Endothelial cell (in vitro differentiated cells): ENCODE measurements around the gene ANKRD26. TPM values are rescaled to one million over a fixed set of nuclear protein-coding genes. Genes with fewer than 3 reads are reported as not detected.

Source experiments
- DNase-seq: peaks from one replicate; pipeline ENCODE4 v3.0.0; 2021; ENCODE audit warnings: low spot score
- H3K27ac Mint-ChIP-seq: one replicate; pipeline ENCODE4 v1.8.0; 2021; ENCODE audit warnings: mixed read lengths, inconsistent platforms; ENCODE audit not compliant: unreplicated experiment
- H3K27me3 Mint-ChIP-seq: one replicate; pipeline ENCODE4 v1.8.0; 2021; ENCODE audit warnings: mild to moderate bottlenecking, moderate library complexity, mixed read lengths, inconsistent platforms; ENCODE audit not compliant: unreplicated experiment
- H3K36me3 Mint-ChIP-seq: one replicate; pipeline ENCODE4 v1.8.0; 2021; ENCODE audit warnings: mild to moderate bottlenecking, low read depth, mixed read lengths, inconsistent platforms; ENCODE audit not compliant: unreplicated experiment
- H3K4me1 Mint-ChIP-seq: one replicate; pipeline ENCODE4 v1.8.0; 2021; ENCODE audit warnings: mild to moderate bottlenecking, mixed read lengths, inconsistent platforms; ENCODE audit not compliant: unreplicated experiment
- H3K4me3 Mint-ChIP-seq: one replicate; pipeline ENCODE4 v1.8.0; 2021; ENCODE audit warnings: mild to moderate bottlenecking, mixed read lengths, inconsistent platforms; ENCODE audit not compliant: unreplicated experiment
- H3K9me3 Mint-ChIP-seq: one replicate; pipeline ENCODE4 v1.8.0; 2021; ENCODE audit warnings: mixed read lengths, inconsistent platforms; ENCODE audit not compliant: unreplicated experiment
- CTCF ChIP-seq: fragments of 200-600 bp; sonication (generic); IDR thresholded peaks from one replicate; pipeline ENCODE4 v1.5.0; 2021; ENCODE audit warnings: antibody characterized with exemption; ENCODE audit not compliant: unreplicated experiment
- total RNA-seq: library from RNA; stranded (reverse); fragmentation: NEBNext Ultra II Directional; extraction: Animal tissue kit (Norgen Biotek cat#: 25700); gene quantifications from one replicate; pipeline ENCODE4 v1.2.1, GENCODE V29; 2021; ENCODE audit not compliant: unreplicated experiment

Gene ANKRD26
- total RNA-seq, 1 donor from 2014 or later, result 12.5 TPM

GRCh38 chr10:27088119-27089044, 11.9 kb downstream of the ANKRD26 start:
- H3K27ac Mint-ChIP-seq, result no peak overlapping the region
- H3K27me3 Mint-ChIP-seq, result no peaks in the 10 kb centered on the region
- H3K4me3 Mint-ChIP-seq, result no peak overlapping the region
- no peak for DNase-seq
- H3K36me3 Mint-ChIP-seq, result peaks cover 13% of the 10 kb centered on the region
- H3K9me3 Mint-ChIP-seq, result no peaks in the 10 kb centered on the region
- no peaks in the 10 kb centered on the region for H3K4me1 Mint-ChIP-seq
- no peak for TF ChIP-seq CTCF

GRCh38 chr10:27072436-27073114, 27.7 kb downstream of the ANKRD26 start:
- Mint-ChIP-seq H3K27ac (no peak overlapping the region), H3K36me3 (peaks cover 20% of the 10 kb centered on the region), H3K4me3 (no peak overlapping the region), H3K9me3 (no peaks in the 10 kb centered on the region), H3K4me1 (no peaks in the 10 kb centered on the region), H3K27me3 (peaks cover 1% of the 10 kb centered on the region)
- TF ChIP-seq CTCF, result peak; percentile 18
- DNase-seq, result peak; percentile 37

GRCh38 chr10:27068217-27068891, 31.9 kb downstream of the ANKRD26 start:
- H3K27ac Mint-ChIP-seq, result no peak overlapping the region
- no peaks in the 10 kb centered on the region for H3K27me3 Mint-ChIP-seq
- H3K9me3 Mint-ChIP-seq, result no peaks in the 10 kb centered on the region
- peaks cover 27% of the 10 kb centered on the region for H3K36me3 Mint-ChIP-seq
- no peaks in the 10 kb centered on the region for H3K4me1 Mint-ChIP-seq
- no peak for TF ChIP-seq CTCF
- no peak overlapping the region for H3K4me3 Mint-ChIP-seq
- DNase-seq, result no peak

- Mint-ChIP-seq H3K36me3 (peaks cover 28% of the 10 kb centered on the region), H3K27me3 (peaks cover 3% of the 10 kb centered on the region), H3K27ac (no peak overlapping the region), H3K4me1 (no peaks in the 10 kb centered on the region), H3K4me3 (no peak overlapping the region), H3K9me3 (no peaks in the 10 kb centered on the region)
- no peak for TF ChIP-seq CTCF
- DNase-seq, result no peak
Measured at GRCh38 chr10:27065084-27065483, 35.2 kb downstream of the ANKRD26 start.
